HG03103 (cell line): Measurements from ENCODE around the gene GLS.
A peak's percentile ranks its signal among the peaks of the same experiment; 100 is the strongest.
"Not testable (repeated sequence)": the region's sequence is repeated elsewhere in the genome, so short reads cannot be mapped to it uniquely, and the experiment has no call there.

Source experiments
- ATAC-seq: cut with Tn5 transposase; IDR thresholded peaks from one replicate; pipeline ENCODE4 v1.9.1; 2021; ENCODE audit warnings: low read depth; ENCODE audit not compliant: unreplicated experiment

The GLS gene

DNA sequence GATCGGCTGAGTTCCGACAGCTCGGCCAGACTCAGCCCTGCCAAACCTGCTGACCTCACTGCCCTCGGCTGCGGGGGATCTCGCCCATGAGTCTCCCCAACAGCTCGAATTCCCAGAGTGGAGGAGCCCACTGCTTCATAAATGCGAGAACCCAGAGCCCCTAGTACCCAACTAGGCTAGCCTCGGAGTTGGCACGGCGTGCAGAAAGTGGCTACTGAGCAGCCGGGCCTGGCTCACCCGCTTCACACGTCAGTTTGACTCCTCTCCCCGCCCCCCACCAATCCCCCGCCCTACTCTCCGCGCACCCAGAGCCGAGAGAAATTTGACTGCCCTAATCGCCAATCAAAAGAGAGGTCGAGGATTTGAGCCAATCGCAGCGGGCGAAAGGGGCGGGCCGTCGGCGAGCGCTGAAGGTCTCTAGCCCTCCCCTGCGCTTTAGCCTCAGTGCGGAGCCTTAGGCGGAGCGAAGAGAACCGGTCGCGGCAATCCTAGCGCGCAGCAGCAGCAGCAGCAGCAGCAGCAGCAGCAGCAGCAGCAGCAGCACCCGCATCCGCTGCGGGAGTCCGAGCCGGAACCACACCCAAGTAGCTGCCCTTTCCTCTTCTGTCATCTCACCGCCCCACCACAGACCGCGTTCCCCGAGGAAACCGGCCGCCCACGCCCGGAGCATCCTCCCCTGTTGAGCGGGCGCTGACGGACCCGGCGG, at the start of gene GLS:
GLS (plus strand) TSS at position 444 of the 706 bp plus-strand sequence. CDS start 264 bp downstream, outside the sequence.
- peak; percentile 63 for ATAC-seq

DNA sequence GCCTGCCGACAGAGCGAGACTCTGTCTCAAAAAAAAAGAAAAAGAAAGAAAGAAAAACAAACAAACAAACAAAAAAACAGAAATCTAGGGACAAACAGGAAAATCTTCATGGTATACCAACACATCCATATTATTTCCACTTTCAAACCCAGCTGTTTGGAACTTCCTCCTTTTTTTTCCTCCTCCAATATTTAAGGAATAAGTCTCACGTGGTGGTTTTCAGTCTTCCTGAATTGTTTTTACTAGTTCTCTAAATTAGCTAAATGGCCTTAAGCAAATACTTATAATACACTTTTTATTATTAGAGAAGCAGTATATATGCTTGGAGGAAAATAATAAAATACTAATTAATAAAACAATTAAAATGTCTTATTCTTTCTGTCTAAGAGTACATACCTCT, 48.7 kb upstream of the GLS start:
- no peak for ATAC-seq

- no peak for ATAC-seq
Observed at GRCh38 chr2:190834890-190835208, 45.8 kb upstream of the GLS start.

DNA sequence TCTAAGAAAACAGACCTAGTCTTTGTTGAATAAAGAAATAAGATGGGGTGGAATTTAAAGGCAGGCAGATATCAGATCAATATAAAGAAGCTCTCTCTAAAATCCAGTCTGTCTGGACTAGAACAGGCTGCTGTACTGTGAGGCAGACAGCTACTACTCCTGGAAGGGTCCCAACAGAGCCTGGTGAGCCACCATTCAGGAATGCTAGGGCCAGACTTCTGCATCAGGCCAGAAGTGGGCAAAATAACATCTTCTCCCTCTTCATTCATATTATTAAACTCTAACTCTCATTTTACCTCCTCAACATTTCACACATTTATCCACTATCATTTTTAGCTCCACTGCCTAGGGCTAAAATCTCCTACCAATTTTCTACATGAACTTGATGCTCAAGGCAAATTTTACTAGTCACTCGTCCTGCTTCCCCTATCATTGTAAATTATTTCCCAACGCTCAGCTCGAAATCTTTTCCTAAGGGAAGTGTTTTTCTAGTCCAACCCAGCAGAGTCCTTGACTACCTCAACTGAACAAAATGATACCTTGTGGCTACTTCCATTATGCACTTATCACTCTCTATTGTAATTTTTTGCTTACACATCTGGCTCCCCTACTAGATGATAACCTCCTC, 45.2 kb upstream of the GLS start:
- ATAC-seq, result no peak

DNA sequence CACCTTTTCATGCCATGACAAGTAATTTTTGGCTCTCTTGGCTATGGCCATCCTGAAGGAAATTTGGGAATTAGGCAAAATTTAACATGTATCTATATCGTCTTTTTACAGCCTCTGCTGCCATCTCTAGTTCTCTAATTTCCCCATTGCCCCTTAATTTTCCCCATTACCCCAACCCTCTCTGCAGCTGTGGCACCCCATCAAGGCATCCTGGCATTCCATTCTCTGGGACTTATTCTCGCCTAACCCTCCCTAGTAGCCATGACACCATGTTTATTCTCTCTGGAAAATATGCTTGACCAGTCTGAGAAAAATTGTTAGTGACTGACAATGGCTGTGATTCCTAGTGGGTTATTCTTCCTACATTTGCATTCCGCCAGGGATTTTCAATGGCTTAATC, 43.9 kb upstream of the GLS start:
- ATAC-seq, result no peak

GRCh38 chr2:190837420-190837819, 43.2 kb upstream of the GLS start:
- no peak for ATAC-seq

- ATAC-seq, result no peak
Observed at GRCh38 chr2:190837952-190838361, 42.7 kb upstream of the GLS start.

DNA sequence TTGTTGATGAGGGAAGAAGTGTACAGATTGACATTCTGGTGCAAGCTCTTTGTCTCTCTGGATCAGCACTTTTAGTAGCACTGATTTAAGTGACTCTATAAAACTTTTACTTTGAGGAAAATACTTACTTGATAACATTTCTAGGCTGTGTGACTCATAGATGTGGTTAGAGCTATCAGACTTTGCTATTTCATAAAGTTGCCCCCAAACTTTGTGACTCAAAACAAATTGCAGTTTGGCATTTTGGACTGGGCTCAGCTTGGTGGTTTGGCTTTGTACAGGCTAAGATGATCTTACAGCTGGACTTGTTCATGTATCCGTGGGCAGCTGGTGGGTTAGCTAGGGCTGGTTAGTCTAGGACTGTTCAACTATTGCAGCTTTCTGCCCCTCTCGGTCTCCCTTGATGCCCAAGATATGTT, 42.1 kb upstream of the GLS start:
- no peak for ATAC-seq

GRCh38 chr2:190840569-190841172, 40.0 kb upstream of the GLS start:
- ATAC-seq, result no peak

DNA sequence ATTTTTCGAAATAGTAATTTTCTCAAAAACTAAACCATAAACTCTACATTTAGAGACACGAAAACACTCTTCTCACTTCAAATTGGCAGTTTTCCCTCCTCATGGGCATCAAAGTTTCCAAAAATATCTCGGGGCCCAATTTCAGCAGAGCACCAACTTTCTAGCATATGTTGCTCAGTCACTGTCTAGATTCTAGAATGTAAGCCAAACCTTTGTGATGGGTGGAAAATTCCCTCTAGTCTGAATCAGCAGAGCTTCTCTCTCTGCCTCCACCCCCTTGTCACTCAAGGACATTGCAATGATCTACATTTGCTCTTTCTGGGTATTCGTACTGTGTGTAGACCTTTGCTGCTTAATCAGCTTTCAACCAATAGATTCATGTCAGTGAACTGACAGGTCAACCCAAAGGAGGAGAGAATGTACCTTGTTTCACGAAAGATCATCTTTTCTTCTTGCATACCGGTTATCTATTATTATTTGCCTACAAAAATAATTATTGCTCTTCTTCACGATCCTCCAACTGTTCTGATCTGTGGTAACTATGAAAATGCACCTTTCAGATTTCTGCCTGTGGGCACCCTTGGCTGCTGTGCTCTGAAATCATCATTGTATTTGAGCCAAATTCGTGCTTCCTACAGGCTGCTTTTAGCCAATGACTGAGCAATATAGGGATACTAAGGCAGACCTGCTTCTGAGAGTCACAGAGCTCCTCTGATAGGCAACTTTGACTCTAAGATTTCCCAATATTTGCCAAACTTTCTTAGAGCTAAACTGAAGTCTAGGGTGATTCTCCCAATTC, 38.7 kb upstream of the GLS start:
- no peak for ATAC-seq

GRCh38 chr2:190842606-190843104, 38.0 kb upstream of the GLS start:
- no peak for ATAC-seq

DNA sequence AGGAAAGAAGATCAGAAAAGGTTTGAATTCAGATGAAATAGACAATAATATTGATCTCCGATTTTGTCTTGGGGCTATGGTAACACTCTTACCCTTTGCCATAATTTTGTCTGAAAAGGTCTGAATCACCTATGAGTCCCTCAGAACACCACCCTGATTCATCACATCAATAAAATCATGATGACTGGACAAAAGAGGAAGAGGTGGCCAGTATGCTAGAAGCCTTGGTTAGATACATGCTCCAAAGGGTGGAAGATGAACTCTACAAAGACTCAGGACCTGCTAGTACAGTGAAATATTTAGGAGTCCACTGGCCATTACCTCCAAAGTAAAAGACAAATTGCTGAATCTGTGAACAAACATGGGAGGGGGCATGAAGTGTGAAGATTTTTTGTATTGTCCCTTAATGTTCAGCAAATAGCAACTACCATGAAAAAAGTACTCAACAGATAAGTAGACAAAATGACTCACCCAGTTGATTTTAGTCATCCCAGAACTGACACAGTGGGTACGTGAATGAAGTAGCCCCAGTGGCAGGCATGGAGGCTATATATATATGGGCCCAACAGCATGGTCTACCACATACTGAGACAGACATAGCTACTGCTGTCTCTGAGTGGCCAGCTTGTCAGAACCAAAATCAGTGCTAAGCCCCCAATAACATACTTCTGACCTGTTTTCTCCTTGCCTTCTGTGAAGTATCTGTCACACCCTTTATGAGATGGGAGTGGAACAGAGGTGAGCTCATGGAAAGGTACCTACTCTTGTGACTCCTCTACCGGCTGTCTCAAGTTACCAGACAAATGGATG, 36.5 kb upstream of the GLS start:
- peak; percentile 73 for ATAC-seq

DNA sequence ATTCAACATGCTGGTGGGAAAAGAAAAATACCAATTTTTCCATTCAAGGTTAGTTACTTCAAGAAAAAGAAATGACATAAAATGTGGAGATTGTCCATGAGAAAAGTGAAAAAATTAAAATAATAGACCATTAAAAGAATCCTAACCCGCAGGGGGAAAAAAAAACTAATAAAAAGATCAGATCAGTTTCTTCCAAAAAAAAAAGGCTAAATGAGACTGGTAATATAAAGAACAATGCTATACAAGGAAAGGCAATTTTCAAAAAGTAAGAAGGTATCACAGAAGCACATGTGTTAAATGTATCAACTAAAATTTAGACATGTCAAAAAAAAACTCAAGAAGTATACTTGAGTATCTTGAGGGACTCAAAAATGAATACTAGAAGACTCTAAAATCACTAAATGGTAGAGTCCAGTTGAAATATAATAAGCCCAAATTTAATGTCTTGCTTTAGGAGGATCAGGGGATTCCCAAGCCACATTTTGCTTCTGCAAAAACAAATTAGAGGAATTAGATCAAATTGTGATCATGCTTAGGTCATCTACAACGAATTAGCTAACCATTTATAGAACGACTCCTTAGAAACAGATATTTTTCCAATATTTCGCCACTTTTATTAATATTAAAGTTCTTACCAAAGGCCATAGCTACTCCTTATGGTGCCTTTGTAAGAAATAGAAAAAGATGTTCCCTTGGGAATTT, 35.8 kb upstream of the GLS start:
- no peak for ATAC-seq

DNA sequence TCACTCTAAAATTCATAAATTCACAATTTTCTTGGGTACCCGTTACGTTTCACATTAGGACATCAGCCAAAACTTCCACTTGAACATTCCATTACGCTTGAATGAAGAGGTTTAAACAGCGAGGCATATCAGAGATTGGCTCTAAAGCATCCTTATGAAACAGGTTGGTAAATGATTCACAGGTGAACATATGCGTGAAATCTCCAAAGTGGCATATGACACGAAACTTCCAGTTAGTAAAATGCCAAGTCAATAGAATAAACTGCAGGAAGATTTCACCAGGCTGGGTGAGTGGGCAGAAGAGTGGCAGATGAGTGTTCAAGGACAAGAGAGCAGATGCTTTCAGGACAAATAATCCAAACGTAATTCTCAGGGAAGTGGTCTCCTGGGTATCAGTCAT, 33.9 kb upstream of the GLS start:
- ATAC-seq, result no peak

DNA sequence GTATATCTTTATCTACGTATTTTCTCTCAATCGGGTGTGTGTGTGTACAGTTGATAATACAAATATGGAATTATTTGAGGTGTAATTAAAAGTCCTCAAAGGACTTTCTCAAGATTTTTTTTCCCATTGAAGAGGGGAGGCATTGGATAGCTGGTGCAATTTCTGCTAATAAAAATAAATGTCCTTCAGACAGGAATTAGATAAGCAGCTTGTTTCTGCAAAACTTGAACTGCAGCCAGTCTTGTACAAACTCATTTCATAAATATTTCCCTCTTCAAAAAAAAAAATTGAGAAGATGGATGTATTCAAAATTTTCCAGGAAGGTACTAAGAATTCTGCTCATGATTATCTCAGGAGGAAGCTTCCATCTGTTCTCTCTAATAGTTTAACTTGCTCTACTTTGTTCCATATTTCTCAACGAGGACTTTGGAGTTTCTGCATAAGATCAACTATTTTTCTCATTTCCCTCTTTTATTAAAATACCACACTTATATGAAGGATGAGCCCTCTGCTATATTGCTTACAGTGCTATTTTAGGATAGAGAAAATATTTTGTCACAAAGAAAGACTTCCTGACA, 33.0 kb upstream of the GLS start:
- ATAC-seq, result no peak

GRCh38 chr2:190849774-190850173, 30.8 kb upstream of the GLS start:
- no peak for ATAC-seq

- not testable (repeated sequence) for ATAC-seq
Observed at GRCh38 chr2:190853022-190853421, 27.6 kb upstream of the GLS start.

DNA sequence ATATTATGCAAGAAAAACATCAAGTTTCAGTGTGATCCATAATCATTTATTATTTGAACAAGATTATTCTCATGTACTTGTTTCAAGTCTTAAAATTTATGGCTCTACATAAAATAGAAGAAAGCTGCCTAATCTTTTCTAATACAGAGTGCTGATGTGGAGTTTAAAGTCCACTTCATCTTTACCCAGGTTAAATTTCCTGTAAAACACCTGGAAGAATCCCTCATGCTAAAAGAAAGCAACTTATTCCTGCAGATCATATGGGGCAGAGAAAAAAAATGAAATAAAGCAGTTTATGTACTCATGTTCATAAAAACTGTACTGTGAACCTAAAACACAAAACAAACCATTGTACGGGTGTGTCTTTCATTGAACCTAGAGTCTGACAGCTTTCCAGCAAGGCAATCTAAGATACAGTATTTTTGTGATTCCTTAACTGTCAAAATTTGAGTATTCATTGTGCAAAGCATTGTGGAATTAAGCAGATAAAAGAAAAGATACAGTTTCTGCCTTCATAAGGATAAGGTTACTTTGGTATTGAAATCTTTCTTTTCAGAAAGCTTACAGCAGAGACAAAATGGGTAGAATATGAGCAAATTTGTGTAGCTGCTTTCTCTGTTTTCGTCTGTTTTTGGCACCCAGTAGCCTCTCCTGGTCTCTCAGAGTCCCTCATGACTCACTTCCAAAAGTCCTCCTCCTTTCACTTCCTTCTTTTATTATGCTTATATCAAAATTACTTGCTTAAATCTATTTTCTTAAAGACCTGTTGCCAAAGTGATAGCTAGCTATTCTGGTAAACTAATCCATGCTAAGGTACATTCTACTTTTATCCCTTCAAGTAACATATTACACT, 26.9 kb upstream of the GLS start:
- ATAC-seq, result no peak
